NB4 (cell line): ENCODE results near the gene TNFSF10.

Experiments used
- CTCF ChIP-seq: IDR thresholded peaks from one replicate; pipeline ENCODE4 v1.5.1; 2012; ENCODE audit warnings: low read depth, low read length
- MAX ChIP-seq: IDR thresholded peaks from 2 replicates; pipeline ENCODE4 v1.6.1; 2011; ENCODE audit warnings: low read depth, low read length
- MYC ChIP-seq: IDR thresholded peaks from 2 replicates; pipeline ENCODE4 v1.6.1; 2011; ENCODE audit warnings: low read depth, low read length
- POLR2A ChIP-seq: IDR thresholded peaks from 2 replicates; pipeline ENCODE4 v1.6.1; 2011; ENCODE audit warnings: mild to moderate bottlenecking; ENCODE audit not compliant: insufficient read length; ENCODE audit errors: extremely low read depth

GRCh38 chr3:172513488-172513887 is 9.7 kb downstream of the TNFSF10 start:
- TF ChIP-seq CTCF: no peak
- no peak for TF ChIP-seq POLR2A
- TF ChIP-seq MAX: no peak
- no peak for TF ChIP-seq MYC
